NK-92 (cell line): Measurements from ENCODE around the gene LHX2.

Source experiments
- DNase-seq: peaks from one replicate; lab custom pipeline; 2025; ENCODE audit not compliant: unreplicated experiment; lab: John Stamatoyannopoulos, UW

The LHX2 gene

GRCh38 chr9:124012368-124013301 is 1.1 kb downstream of the LHX2 start:
- DNase-seq, result no peak

GRCh38 chr9:124013309-124014210 is 2.0 kb downstream of the LHX2 start:
- no peak for DNase-seq

GRCh38 chr9:124014211-124014955 is 2.8 kb downstream of the LHX2 start:
- no peak for DNase-seq

GRCh38 chr9:124014956-124015660 is 3.5 kb downstream of the LHX2 start:
- DNase-seq, result no peak

- no peak for DNase-seq
These were observed 4.1 kb downstream of the LHX2 start for GRCh38 chr9:124015661-124016131.

GRCh38 chr9:124016175-124017050 is 4.8 kb downstream of the LHX2 start:
- DNase-seq, result no peak

- DNase-seq, result no peak
These were observed 5.7 kb downstream of the LHX2 start for GRCh38 chr9:124017051-124017928.

GRCh38 chr9:124017929-124018729 is 6.6 kb downstream of the LHX2 start:
- no peak for DNase-seq

- DNase-seq, result no peak
These were observed 7.4 kb downstream of the LHX2 start for GRCh38 chr9:124018730-124019697.

GRCh38 chr9:124019771-124020519 is 8.4 kb downstream of the LHX2 start:
- DNase-seq, result no peak

- DNase-seq, result no peak
These were observed 9.2 kb downstream of the LHX2 start for GRCh38 chr9:124020520-124021384.

GRCh38 chr9:124021385-124021769 is 9.8 kb downstream of the LHX2 start:
- DNase-seq, result no peak

GRCh38 chr9:124022201-124023121 is 10.9 kb downstream of the LHX2 start:
- DNase-seq, result no peak

- no peak for DNase-seq
These were observed 12.5 kb downstream of the LHX2 start for GRCh38 chr9:124024107-124024506.
